ENCODE results near the gene PNO1.

- TF ChIP-seq CTCF (IDR thresholded peaks at IDR 0.05) (no peak), POLR2A (IDR thresholded peaks at IDR 0.05) (no peak)
Measured at GRCh38 chr2:68122680-68122964, 35.1 kb upstream of the PNO1 start.
